WTC11 (cell line): Measurements from ENCODE around the gene TPGS2. TPM values are rescaled to one million over a fixed set of nuclear protein-coding genes. Genes with fewer than 3 reads are reported as not detected.
"Not testable (repeated sequence)": the region's sequence is repeated elsewhere in the genome, so short reads cannot be mapped to it uniquely, and the experiment has no call there.

Source experiments
- ATAC-seq: fragments of 200-7000 bp; cut with Tn5 transposase; 2 replicates; pipeline ENCODE4 v1.10.0; 2021; ENCODE audit warnings: mild to moderate bottlenecking, moderate library complexity
- CTCF ChIA-PET: fragments of 300-600 bp; sonication (Branson Sonifier 250); formaldehyde crosslinking; loops from one replicate; lab custom pipeline; 2021; ENCODE audit warnings: antibody characterized with exemption; lab: Charles Lee
- POLR2A ChIA-PET: fragments of 350-600 bp; sonication (Branson Sonifier 250); formaldehyde crosslinking; loops from one replicate; lab custom pipeline; 2021; ENCODE audit warnings: antibody characterized with exemption; lab: Charles Lee
- DNase-seq: peaks from one replicate; pipeline ENCODE4 v3.0.0; 2021; ENCODE audit warnings: low spot score
- H3K27ac Mint-ChIP-seq: 2 replicates; pipeline ENCODE4 v1.8.0; 2021; ENCODE audit warnings: mixed read lengths
- H3K27me3 Mint-ChIP-seq: 2 replicates; pipeline ENCODE4 v1.8.0; 2021; ENCODE audit warnings: low read depth, mild to moderate bottlenecking, moderate library complexity, mixed read lengths
- H3K36me3 Mint-ChIP-seq: 2 replicates; pipeline ENCODE4 v1.8.0; 2021; ENCODE audit warnings: mixed read lengths
- H3K4me1 Mint-ChIP-seq: 2 replicates; pipeline ENCODE4 v1.8.0; 2022; ENCODE audit warnings: mixed read lengths
- H3K4me3 Mint-ChIP-seq: 2 replicates; pipeline ENCODE4 v1.8.0; 2021; ENCODE audit warnings: mild to moderate bottlenecking, moderate library complexity, mixed read lengths
- H3K9me3 Mint-ChIP-seq: 2 replicates; pipeline ENCODE4 v1.8.0; 2021; ENCODE audit warnings: mixed read lengths
- ARID4B ChIP-seq: sonication (generic); formaldehyde crosslinking; IDR thresholded peaks from 2 replicates; pipeline ENCODE4 v1.8.0; 2023; ENCODE audit warnings: missing genetic modification reagents, mild to moderate bottlenecking, borderline replicate concordance
- ATF2 ChIP-seq: sonication (generic); formaldehyde crosslinking; IDR thresholded peaks from 2 replicates; pipeline ENCODE4 v1.8.1; 2022; ENCODE audit warnings: low read depth, missing genetic modification reagents, borderline replicate concordance
- CREB1 ChIP-seq: sonication (generic); formaldehyde crosslinking; IDR thresholded peaks from 2 replicates; pipeline ENCODE4 v1.8.0; 2023; ENCODE audit warnings: mild to moderate bottlenecking, missing genetic modification reagents
- ERG ChIP-seq: fragments of 250-450 bp; sonication (Bioruptor Pico); IDR thresholded peaks from 2 replicates; pipeline ENCODE4 v1.8.0; 2021; ENCODE audit warnings: mild to moderate bottlenecking
- FOXP1 ChIP-seq: sonication (generic); formaldehyde crosslinking; IDR thresholded peaks from 2 replicates; pipeline ENCODE4 v1.8.0; 2022; ENCODE audit warnings: missing genetic modification reagents, mild to moderate bottlenecking, moderate library complexity, borderline replicate concordance
- GABPB1 ChIP-seq: sonication (generic); formaldehyde crosslinking; IDR thresholded peaks from 2 replicates; pipeline ENCODE4 v1.8.1; 2023; ENCODE audit warnings: mild to moderate bottlenecking, missing genetic modification reagents
- GRHL2 ChIP-seq: fragments of 250-450 bp; sonication (Bioruptor Pico); IDR thresholded peaks from 2 replicates; pipeline ENCODE4 v1.8.0; 2022; ENCODE audit warnings: mild to moderate bottlenecking, moderate library complexity; ENCODE audit not compliant: insufficient replicate concordance, severe bottlenecking
- GTF2I ChIP-seq: fragments of 250-450 bp; sonication (Bioruptor Pico); conservative IDR thresholded peaks from 2 replicates; pipeline ENCODE4 v1.4.0; 2021; ENCODE audit warnings: mild to moderate bottlenecking
- IRF1 ChIP-seq: sonication (generic); formaldehyde crosslinking; IDR thresholded peaks from 2 replicates; pipeline ENCODE4 v1.8.0; 2023; ENCODE audit warnings: missing genetic modification reagents
- NFATC4 ChIP-seq: fragments of 250-450 bp; sonication (Bioruptor Pico); IDR thresholded peaks from 2 replicates; pipeline ENCODE4 v1.9.0; 2021; ENCODE audit warnings: mild to moderate bottlenecking
- NR1H2 ChIP-seq: sonication (generic); formaldehyde crosslinking; IDR thresholded peaks from 2 replicates; pipeline ENCODE4 v1.9.0; 2021; ENCODE audit warnings: mild to moderate bottlenecking, moderate library complexity, missing genetic modification reagents
- NR2C2 ChIP-seq: sonication (generic); formaldehyde crosslinking; IDR thresholded peaks from 2 replicates; pipeline ENCODE4 v1.8.0; 2022; ENCODE audit warnings: mild to moderate bottlenecking, missing genetic modification reagents
- NR3C1 ChIP-seq: sonication (generic); formaldehyde crosslinking; conservative IDR thresholded peaks from 2 replicates; pipeline ENCODE4 v1.8.1; 2023; ENCODE audit warnings: low read depth, mild to moderate bottlenecking, missing genetic modification reagents
- SP1 ChIP-seq: sonication (generic); formaldehyde crosslinking; conservative IDR thresholded peaks from 2 replicates; pipeline ENCODE4 v1.8.1; 2022; ENCODE audit warnings: missing genetic modification reagents
- TEAD1 ChIP-seq: sonication (generic); formaldehyde crosslinking; IDR thresholded peaks from 2 replicates; pipeline ENCODE4 v1.8.0; 2022; ENCODE audit warnings: mild to moderate bottlenecking, missing genetic modification reagents
- ZMAT4 ChIP-seq: fragments of 250-450 bp; sonication (Bioruptor Pico); IDR thresholded peaks from 2 replicates; pipeline ENCODE4 v1.9.0; 2021; ENCODE audit warnings: mild to moderate bottlenecking
- ZNF121 ChIP-seq: sonication (generic); formaldehyde crosslinking; IDR thresholded peaks from 2 replicates; pipeline ENCODE4 v1.8.0; 2023; ENCODE audit warnings: missing genetic modification reagents
- ZNF263 ChIP-seq: sonication (generic); formaldehyde crosslinking; IDR thresholded peaks from 2 replicates; pipeline ENCODE4 v1.8.1; 2022; ENCODE audit warnings: low read depth, mild to moderate bottlenecking, moderate library complexity, missing genetic modification reagents
- ZNF281 ChIP-seq: sonication (generic); formaldehyde crosslinking; IDR thresholded peaks from 2 replicates; pipeline ENCODE4 v1.8.0; 2023; ENCODE audit warnings: mild to moderate bottlenecking, missing genetic modification reagents
- total RNA-seq: library from RNA; stranded (reverse); gene quantifications from 3 replicates; pipeline ENCODE4 v1.2.3, GENCODE V29; 2021

TPGS2 gene
- total RNA-seq, 1 experiment from 2014 or later, result 96.9 TPM

- no peak for DNase-seq
- H3K4me1 Mint-ChIP-seq, result no peaks in the 10 kb centered on the region
- no peak overlapping the region for H3K4me3 Mint-ChIP-seq
- TF ChIP-seq NFATC4 (CRISPR knock-in tag), result no peak
- TF ChIP-seq IRF1 (CRISPR knock-in tag), result no peak
- no peak for TF ChIP-seq ZNF263 (CRISPR knock-in tag)
- no peak for TF ChIP-seq NR3C1
- TF ChIP-seq GTF2I (CRISPR knock-in tag), result no peak
- no peak for TF ChIP-seq ERG (CRISPR knock-in tag)
- TF ChIP-seq GRHL2, result no peak
- no peak for TF ChIP-seq TEAD1 (CRISPR knock-in tag)
- TF ChIP-seq GABPB1 (CRISPR knock-in tag), result no peak
- TF ChIP-seq ATF2 (CRISPR knock-in tag), result no peak
- TF ChIP-seq ARID4B (CRISPR knock-in tag), result no peak
- no peak for TF ChIP-seq FOXP1 (CRISPR knock-in tag)
- TF ChIP-seq ZNF281, result no peak
- TF ChIP-seq ZMAT4 (CRISPR knock-in tag), result no peak
- TF ChIP-seq NR1H2, result no peak
- TF ChIP-seq ZNF121 (CRISPR knock-in tag), result no peak
- TF ChIP-seq NR2C2 (CRISPR knock-in tag), result no peak
- no peak for TF ChIP-seq CREB1 (CRISPR knock-in tag)
- TF ChIP-seq SP1 (CRISPR knock-in tag), result no peak
- ATAC-seq, result no peak
- peaks cover 41% of the 10 kb centered on the region for H3K36me3 Mint-ChIP-seq
- H3K27ac Mint-ChIP-seq, result no peak overlapping the region
- CTCF ChIA-PET, result interaction anchor here (0.6 kb wide), 1 partner anchor 406 kb away, joined by 4 read pairs; no protein-coding TSS in a partner anchor
- POLR2A ChIA-PET, result interaction anchor here (0.6 kb wide), 1 partner anchor 357 kb away, joined by 4 read pairs; no protein-coding TSS in a partner anchor
- H3K27me3 Mint-ChIP-seq, result no peaks in the 10 kb centered on the region
- no peaks in the 10 kb centered on the region for H3K9me3 Mint-ChIP-seq
These were observed 11.8 kb downstream of the TPGS2 start for GRCh38 chr18:36817039-36817438.

- H3K27me3 Mint-ChIP-seq, result not testable (repeated sequence)
These were observed 12.7 kb downstream of the TPGS2 start for GRCh38 chr18:36816096-36816495.

More at GRCh38 chr18:36816096-36816495, 12.7 kb downstream of the TPGS2 start:
- ATAC-seq, H3K4me1 Mint-ChIP-seq, POLR2A ChIA-PET, H3K4me3 Mint-ChIP-seq, H3K27ac Mint-ChIP-seq, H3K9me3 Mint-ChIP-seq, CTCF ChIA-PET, DNase-seq: not testable (repeated sequence)
- H3K36me3 Mint-ChIP-seq, result peaks cover 39% of the 10 kb centered on the region
